ENCODE results near the gene GBP2.
"Not testable (repeated sequence)": the region's sequence is repeated elsewhere in the genome, so short reads cannot be mapped to it uniquely, and the experiment has no call there.

Gene GBP2

DNA sequence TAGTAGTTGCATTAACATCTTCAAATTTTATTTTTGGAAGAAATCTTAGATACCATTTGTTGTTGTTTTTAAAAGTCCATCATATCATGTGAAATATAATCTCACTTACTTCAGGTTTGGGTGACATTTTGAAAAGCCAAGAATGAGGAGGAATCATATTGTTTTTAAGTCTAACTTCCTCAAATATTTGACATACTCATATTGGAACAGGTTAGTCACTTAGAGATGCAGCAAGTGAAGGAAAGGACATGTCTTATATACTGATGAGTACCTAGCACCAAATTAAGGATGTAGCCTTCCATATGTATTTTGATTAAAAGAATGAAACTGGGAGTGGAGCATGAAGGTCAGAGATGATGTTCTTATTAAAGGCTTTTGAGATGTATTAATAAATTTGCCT, 23.9 kb downstream of the GBP2 start:
- Mint-ChIP-seq H3K27ac (no peak overlapping the region), H3K9me3 (peaks cover 19% of the 10 kb centered on the region), H3K36me3 (ENCODE audit: low read depth) (peaks cover 8% of the 10 kb centered on the region), H3K4me3 (no peak overlapping the region), H3K27me3 (no peaks in the 10 kb centered on the region), H3K4me1 (ENCODE audit: low read depth) (peaks cover 37% of the 10 kb centered on the region)
- DNase-seq, result no peak

DNA sequence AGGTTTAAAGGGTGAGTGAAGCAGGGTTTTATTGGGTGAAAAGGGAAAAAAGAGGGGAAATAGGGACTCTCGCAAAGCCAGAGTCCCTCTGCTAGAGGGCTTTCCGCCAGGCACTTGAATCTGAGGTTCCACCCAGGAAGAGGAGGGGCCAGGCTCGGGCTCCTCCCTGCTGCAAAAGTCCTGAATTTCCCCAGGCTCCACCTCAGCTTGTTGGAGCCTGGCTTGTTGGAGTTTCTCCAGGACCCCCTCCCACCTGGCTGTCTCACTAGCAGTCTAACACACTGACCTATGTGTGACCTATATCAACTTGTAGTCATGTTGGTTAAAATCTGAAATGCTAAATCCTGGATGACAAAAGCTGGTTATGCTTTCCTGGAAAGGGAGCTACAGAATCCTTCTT, 25.5 kb downstream of the GBP2 start:
- DNase-seq, result no peak
- peaks cover 27% of the 10 kb centered on the region for H3K4me1 Mint-ChIP-seq (ENCODE audit: low read depth)
- no peak overlapping the region for H3K27ac Mint-ChIP-seq
- H3K9me3 Mint-ChIP-seq, result peaks cover 28% of the 10 kb centered on the region
- no peaks in the 10 kb centered on the region for H3K27me3 Mint-ChIP-seq
- no peak overlapping the region for H3K4me3 Mint-ChIP-seq
- H3K36me3 Mint-ChIP-seq (ENCODE audit: low read depth), result peaks cover 8% of the 10 kb centered on the region

DNA sequence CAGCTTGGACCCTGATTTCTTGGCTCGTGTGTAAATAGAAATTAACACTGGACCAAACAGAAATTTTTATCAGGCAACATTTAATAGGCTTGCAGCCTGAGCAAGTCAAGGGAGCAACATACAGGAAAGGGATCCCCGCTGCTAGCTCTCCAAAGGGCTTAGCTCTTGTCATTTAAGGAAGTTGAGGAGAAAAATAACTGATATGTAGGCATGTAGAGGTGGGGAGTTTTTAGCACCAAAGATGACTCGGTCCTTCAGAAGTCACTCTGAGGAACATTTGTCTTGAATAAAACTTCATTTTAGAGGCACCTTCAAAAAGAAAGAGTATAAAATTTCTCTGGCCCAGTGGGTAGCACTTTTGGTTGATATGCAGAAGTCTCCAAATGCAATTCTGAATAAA, 27.1 kb downstream of the GBP2 start:
- Mint-ChIP-seq H3K9me3 (peaks cover 18% of the 10 kb centered on the region), H3K36me3 (ENCODE audit: low read depth) (peaks cover 8% of the 10 kb centered on the region), H3K27ac (no peak overlapping the region), H3K4me3 (no peak overlapping the region), H3K4me1 (ENCODE audit: low read depth) (peaks cover 11% of the 10 kb centered on the region), H3K27me3 (no peaks in the 10 kb centered on the region)
- DNase-seq, result no peak

DNA sequence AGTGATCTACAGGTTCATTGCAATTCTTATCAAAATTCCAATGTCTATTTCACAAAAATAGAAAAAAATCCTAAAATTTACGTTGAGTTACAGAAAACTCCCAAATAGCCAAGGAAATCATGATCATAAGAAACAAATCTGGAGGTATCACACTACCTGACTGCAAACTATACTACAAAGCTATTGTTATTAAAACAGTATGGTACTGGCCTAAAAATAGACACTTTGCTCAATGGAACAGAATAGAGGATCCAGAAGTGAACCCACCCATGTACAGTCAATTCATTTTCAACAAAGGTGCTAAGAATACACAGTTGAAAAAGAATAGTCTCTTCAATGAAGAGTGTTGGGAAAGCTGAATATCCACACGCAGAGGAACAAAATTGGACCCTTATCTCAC, 30.2 kb downstream of the GBP2 start:
- H3K4me1 Mint-ChIP-seq (ENCODE audit: low read depth), result peaks cover 2% of the 10 kb centered on the region
- H3K27ac Mint-ChIP-seq, result no peak overlapping the region
- no peaks in the 10 kb centered on the region for H3K27me3 Mint-ChIP-seq
- no peak overlapping the region for H3K4me3 Mint-ChIP-seq
- H3K9me3 Mint-ChIP-seq, result peaks cover 18% of the 10 kb centered on the region
- DNase-seq, result no peak
- no peaks in the 10 kb centered on the region for H3K36me3 Mint-ChIP-seq (ENCODE audit: low read depth)

DNA sequence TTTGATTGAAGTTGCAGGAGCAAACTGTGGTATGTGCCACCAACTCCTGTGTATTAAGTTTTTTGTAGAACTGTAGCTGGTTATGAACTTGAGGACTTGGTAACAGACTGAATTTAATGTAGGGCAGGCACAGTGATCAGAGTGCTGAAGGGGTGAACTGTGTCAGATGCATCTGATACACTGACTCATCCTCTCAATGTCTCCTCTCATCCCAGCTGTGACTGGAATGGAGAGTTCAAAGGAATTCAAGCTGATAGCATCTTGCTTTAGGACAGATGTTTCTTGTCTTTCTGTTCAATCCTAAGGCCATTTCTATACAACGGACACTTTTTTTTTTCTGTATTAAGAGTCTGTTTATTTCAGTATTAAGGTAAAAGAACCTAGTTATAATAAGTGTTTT, 36.0 kb downstream of the GBP2 start:
- Mint-ChIP-seq H3K36me3 (ENCODE audit: low read depth) (no peaks in the 10 kb centered on the region), H3K4me3 (no peak overlapping the region), H3K4me1 (ENCODE audit: low read depth) (peaks cover 9% of the 10 kb centered on the region), H3K27me3 (no peaks in the 10 kb centered on the region), H3K27ac (no peak overlapping the region), H3K9me3 (no peaks in the 10 kb centered on the region)
- DNase-seq, result no peak

DNA sequence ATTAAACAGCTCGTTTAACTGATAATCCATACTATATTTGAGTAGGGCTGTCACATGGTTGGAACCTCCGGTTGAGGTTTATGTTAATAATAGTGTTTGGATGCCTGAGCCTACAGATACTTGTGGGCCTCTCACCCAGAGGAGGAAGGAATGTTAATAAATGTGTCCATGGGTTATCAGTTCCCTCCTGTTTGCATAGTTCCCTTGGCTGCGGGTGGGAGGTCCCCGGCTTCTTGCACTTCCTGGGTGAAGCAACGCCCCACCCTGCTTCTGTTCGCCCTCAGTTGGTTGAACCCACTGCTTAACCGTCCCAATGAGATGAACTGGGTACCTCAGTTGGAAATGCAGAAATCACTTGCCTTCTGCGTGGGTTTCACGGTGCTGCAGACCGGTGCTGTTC, 37.3 kb downstream of the GBP2 start:
- Mint-ChIP-seq H3K4me1 (ENCODE audit: low read depth) (peaks cover 9% of the 10 kb centered on the region), H3K27me3 (no peaks in the 10 kb centered on the region), H3K27ac (no peak overlapping the region), H3K9me3 (no peaks in the 10 kb centered on the region), H3K4me3 (no peak overlapping the region), H3K36me3 (ENCODE audit: low read depth) (no peaks in the 10 kb centered on the region)
- no peak for DNase-seq

DNA sequence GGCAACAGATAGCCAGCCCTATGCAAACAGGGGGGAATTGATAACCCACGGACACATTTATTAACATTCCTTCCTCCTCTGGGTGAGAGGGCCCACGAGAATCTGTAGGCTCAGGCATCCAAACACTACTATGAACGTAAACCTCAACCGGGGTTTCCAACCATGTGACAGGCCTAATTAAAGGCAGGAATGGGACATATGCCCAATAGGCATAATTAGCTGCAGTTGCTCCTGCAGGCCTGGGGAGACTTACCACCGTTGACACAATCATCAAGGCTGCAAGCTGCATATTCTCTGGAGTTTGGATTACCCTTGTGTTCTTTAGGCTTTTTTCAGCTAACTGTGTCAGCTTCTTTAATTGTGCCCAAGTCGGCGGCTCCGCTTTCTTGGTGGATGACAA, 38.7 kb downstream of the GBP2 start:
- no peak for DNase-seq
- Mint-ChIP-seq H3K4me1 (ENCODE audit: low read depth) (peaks cover 9% of the 10 kb centered on the region), H3K4me3 (no peak overlapping the region), H3K27ac (no peak overlapping the region), H3K9me3 (no peaks in the 10 kb centered on the region), H3K27me3 (no peaks in the 10 kb centered on the region), H3K36me3 (ENCODE audit: low read depth) (no peaks in the 10 kb centered on the region)

DNA sequence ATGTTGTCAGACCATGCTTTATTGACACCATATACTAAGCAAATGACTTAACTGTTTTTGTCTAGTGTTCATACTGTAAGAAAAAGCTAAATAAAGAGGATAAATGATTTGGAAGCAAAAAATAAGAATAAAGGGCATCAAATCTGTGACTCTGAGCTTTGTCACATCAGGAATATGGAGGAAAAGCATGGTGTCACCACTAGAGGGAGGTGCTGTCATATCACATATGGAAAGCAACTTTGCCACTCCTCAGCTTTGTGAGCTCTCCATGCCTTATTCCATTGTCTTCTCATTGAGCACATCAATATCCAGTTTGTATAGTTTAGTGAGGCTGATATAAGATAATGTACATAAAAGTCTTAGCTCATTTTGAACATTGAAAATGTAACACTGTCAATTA, 40.1 kb downstream of the GBP2 start:
- Mint-ChIP-seq H3K4me3 (no peak overlapping the region), H3K27ac (no peak overlapping the region), H3K4me1 (ENCODE audit: low read depth) (peaks cover 8% of the 10 kb centered on the region), H3K27me3 (no peaks in the 10 kb centered on the region), H3K36me3 (ENCODE audit: low read depth) (no peaks in the 10 kb centered on the region), H3K9me3 (no peaks in the 10 kb centered on the region)
- no peak for DNase-seq

DNA sequence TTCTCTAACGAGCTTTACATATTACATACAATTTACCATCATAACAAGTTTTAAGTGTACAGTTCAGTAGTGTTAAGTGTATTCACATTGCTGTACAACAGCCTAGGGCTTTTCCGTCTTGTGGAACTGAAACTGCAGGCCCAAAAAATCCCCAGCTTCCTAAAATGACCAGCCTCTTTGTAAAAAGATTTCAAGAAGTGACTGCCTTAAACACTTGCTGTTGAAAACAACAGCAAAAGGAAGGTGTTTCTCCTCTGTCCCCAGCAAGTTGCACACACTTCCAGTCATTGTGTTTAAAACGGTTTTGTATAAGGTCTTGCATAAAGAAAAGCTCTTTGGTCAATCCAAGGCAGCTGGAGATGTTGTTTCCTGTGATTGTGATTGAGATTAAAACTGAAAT, 44.9 kb downstream of the GBP2 start:
- peaks cover 7% of the 10 kb centered on the region for H3K9me3 Mint-ChIP-seq
- H3K27me3 Mint-ChIP-seq, result no peaks in the 10 kb centered on the region
- DNase-seq, result no peak
- no peaks in the 10 kb centered on the region for H3K4me1 Mint-ChIP-seq (ENCODE audit: low read depth)
- H3K27ac Mint-ChIP-seq, result no peak overlapping the region
- no peak overlapping the region for H3K4me3 Mint-ChIP-seq
- peaks cover 3% of the 10 kb centered on the region for H3K36me3 Mint-ChIP-seq (ENCODE audit: low read depth)

DNA sequence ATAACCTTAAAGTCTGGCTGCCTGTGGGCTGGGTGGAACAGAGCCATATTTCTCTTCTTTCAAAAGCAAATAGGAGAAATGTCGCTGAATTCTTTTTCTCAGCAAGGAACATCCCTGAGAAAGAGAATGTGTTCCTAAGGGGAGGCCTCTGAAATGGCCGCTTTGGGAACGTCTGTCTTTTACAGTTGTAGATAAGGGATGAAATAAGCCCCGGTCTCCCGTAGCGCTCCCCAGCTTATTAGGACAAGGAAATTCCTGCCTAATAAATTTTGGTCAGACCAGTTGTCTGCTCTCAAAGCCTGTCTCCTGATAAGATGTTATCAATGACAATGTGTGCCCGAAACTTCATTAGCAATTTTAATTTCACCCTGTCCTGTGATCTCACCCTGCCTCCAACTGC, 45.8 kb downstream of the GBP2 start:
- not testable (repeated sequence) for H3K36me3 Mint-ChIP-seq (ENCODE audit: low read depth); H3K4me3 Mint-ChIP-seq; H3K9me3 Mint-ChIP-seq; DNase-seq; H3K27me3 Mint-ChIP-seq; H3K27ac Mint-ChIP-seq; H3K4me1 Mint-ChIP-seq (ENCODE audit: low read depth)

DNA sequence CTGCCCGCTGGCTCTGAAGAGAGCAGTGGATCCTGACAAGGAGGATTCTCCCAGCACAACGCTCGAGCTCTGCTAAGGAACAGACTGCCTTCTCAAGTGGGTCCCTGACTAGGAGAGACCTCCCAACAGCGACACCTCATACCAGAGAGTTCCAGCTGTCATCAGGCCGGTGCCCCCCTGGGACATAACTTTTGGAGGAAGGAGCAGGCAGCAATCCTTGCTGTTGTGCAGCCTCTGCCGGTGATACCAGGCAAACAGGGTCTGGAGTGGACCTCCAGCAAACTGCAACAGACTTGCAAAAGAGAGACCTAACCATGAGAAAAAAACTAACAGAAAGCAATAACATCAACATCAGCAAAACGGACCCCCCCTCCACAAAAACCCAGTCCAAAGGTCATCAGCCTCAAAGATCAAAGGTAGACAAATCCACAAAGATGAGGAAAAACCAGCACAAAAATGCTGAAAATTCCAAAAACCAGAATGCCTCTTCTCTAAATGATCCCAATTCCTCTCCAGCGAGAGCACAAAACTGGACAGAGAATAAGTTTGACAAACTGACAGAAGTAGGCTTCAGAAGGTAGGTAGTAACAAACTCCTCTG, 53.3 kb downstream of the GBP2 start:
- not testable (repeated sequence) for H3K36me3 Mint-ChIP-seq (ENCODE audit: low read depth); DNase-seq; H3K27ac Mint-ChIP-seq; H3K4me3 Mint-ChIP-seq; H3K27me3 Mint-ChIP-seq
- Mint-ChIP-seq H3K9me3 (peaks cover 15% of the 10 kb centered on the region), H3K4me1 (ENCODE audit: low read depth) (peaks cover 28% of the 10 kb centered on the region)

DNA sequence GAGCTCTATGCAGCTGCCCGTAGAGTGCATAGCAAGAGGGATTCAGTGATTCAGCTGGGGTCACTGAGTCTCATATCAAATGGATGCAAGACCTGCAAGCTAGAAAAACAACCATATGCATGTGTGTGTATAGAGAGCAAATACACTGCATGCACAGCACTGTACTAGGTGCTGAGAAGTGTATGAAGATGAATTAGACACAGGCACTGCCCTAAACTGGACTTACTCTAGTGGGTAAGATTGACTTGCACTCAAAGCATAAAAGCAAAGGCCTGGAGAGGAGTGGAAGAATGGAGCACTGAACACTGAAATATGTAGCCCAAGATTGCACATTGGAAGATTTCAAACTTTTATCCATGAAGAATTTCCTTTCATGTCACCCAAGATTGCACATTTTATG, 55.4 kb downstream of the GBP2 start:
- H3K4me1 Mint-ChIP-seq (ENCODE audit: low read depth), result peaks cover 33% of the 10 kb centered on the region
- peaks cover 2% of the 10 kb centered on the region for H3K36me3 Mint-ChIP-seq (ENCODE audit: low read depth)
- H3K4me3 Mint-ChIP-seq, result peak overlapping the region; percentile 73
- peaks cover 13% of the 10 kb centered on the region for H3K9me3 Mint-ChIP-seq
- DNase-seq, result no peak
- H3K27me3 Mint-ChIP-seq, result no peaks in the 10 kb centered on the region
- peak overlapping the region; percentile 93 for H3K27ac Mint-ChIP-seq

DNA sequence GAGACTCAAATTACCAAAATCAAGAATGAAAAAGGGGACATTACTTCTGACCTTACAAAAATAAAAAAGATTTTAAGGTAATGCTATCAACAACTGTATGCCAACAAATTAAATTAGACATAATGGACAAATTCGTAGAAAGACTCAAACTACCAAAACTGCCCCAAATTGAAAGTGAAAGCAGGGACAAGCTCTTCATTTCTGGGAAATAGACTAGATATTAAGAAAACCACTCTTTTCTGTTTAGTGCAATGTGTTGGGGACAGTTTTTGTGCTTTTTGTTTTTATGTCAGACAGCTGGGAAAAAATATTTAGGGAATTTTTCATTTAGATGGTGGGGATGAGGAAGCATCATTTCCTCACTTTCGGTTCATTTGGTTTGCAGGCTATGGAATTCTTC, 56.0 kb downstream of the GBP2 start:
- H3K27ac Mint-ChIP-seq, result peak overlapping the region; percentile 93
- H3K36me3 Mint-ChIP-seq (ENCODE audit: low read depth), result peaks cover 4% of the 10 kb centered on the region
- no peak for DNase-seq
- no peaks in the 10 kb centered on the region for H3K27me3 Mint-ChIP-seq
- peaks cover 38% of the 10 kb centered on the region for H3K4me1 Mint-ChIP-seq (ENCODE audit: low read depth)
- peak overlapping the region; percentile 73 for H3K4me3 Mint-ChIP-seq
- H3K9me3 Mint-ChIP-seq, result peaks cover 13% of the 10 kb centered on the region

DNA sequence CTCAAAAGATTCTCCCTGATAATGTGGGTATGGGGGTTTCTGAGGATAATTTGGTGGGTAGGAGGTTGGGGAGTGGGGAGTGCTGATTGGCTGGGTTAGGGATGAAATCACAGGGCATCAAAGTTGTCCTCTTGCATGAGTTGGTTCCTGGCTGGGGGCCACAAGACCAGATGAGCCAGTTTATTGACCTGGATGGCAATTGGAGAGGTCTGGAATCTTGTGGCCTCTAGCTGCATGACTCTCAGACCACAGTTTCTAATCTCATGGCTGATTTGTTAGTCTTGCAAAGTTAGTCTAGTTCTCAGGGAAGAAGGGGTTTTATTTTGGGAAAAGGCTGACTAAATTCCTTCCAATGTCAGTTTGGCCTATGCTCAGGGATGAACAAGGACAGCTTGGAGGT, 57.6 kb downstream of the GBP2 start:
- H3K36me3 Mint-ChIP-seq (ENCODE audit: low read depth), result peaks cover 17% of the 10 kb centered on the region
- peaks cover 3% of the 10 kb centered on the region for H3K9me3 Mint-ChIP-seq
- H3K27me3 Mint-ChIP-seq, result no peaks in the 10 kb centered on the region
- no peak overlapping the region for H3K4me3 Mint-ChIP-seq
- peak overlapping the region; percentile 4 for H3K27ac Mint-ChIP-seq
- peaks cover 52% of the 10 kb centered on the region for H3K4me1 Mint-ChIP-seq (ENCODE audit: low read depth)
- no peak for DNase-seq

DNA sequence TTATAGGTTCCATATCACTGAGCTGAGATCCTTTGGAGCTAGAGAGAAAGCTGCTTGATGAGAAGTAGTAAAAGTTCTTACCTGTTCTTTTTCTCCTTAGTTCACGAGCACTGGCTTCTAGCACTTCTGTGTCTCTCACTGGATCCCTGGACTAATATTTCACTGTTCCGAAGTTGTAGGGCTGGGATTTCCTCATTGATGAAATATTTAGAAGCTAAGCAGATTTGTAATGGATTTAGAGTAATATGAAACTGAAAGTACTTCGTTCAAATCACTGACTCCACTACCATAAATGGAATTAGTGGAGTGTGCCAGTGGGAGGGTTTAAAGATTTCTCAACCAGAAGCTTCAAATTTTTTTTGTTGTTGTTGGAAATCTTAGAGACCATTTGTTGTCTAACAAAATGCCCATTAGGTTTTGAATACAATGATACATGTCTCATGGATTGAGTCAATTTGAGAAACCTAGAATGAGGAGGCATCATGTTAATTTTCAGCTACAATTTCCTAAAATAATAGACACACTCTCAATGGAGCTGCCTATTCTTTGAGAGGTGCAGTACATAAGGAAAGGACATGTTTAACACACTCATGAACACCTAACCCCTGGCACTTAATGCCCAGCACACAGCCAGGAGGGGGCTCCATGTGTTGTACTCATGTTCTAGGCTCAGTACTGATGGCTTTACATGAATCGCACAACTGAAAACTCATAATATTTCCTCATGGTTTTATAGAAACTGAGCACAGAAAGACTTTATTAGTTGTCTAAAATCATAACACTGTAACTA, 60.6 kb downstream of the GBP2 start, which contains the start of gene GBP1:
GBP1 (minus strand) TSS at position 130 of the 790 bp plus-strand sequence. CDS start 1,974 bp downstream, outside the sequence.
- Mint-ChIP-seq H3K36me3 (ENCODE audit: low read depth) (peaks cover 44% of the 10 kb centered on the region), H3K4me3 (peak within 1 kb of the TSS; percentile 89), H3K4me1 (ENCODE audit: low read depth) (peaks cover 76% of the 10 kb centered on the region), H3K27me3 (no peaks in the 10 kb centered on the region), H3K9me3 (no peaks in the 10 kb centered on the region), H3K27ac (peak within 1 kb of the TSS; percentile 98)
- DNase-seq, result no peak
